Dedifferentiated amniotic fluid mesenchymal stem cell (primary cell): ENCODE measurements around the gene MAP3K10.

ENCODE experiments used
- DNase-seq: peaks from one replicate; pipeline ENCODE4 v3.0.0-alpha.2; 2016; ENCODE audit errors: extremely low spot score

MAP3K10 gene

DNA sequence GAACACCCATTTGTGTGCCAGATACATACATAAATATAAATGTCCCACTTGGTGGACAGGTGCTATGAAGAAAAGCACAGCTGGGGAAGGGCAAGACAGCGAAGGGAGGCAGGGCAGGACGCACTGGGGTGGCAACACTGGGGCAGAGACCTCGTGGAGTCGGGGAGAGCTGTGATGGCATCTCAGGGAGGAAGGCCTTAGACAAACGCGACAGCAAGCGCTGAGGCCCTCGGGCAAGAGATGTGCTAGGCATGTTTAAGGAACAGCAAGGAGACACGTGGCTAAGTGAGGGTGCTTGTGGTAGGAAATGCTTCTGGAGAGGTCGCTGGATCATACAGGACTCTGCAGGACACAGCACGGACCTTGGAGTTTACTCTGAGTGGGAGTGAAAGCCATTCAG is 58.6 kb downstream of the MAP3K10 start:
- DNase-seq = no peak

DNA sequence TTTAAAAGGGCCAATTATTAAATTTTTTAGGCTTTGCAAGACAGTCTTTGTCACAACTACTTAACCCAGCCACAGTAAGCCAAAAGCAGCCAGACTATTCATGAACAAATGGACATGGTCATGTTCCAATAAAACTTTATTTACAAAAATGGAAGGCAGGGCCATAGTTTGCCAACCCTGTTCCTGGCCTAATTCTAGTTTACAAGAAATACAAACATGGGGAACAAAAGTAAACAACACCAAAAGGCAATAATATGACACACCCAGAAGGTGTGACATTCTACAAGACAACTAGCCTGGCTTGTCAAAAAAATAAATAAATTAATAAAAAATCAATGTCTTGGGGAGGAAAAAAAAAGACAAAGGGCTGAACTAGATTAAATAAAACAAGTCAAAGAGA is 60.0 kb downstream of the MAP3K10 start:
- no peak for DNase-seq

DNA sequence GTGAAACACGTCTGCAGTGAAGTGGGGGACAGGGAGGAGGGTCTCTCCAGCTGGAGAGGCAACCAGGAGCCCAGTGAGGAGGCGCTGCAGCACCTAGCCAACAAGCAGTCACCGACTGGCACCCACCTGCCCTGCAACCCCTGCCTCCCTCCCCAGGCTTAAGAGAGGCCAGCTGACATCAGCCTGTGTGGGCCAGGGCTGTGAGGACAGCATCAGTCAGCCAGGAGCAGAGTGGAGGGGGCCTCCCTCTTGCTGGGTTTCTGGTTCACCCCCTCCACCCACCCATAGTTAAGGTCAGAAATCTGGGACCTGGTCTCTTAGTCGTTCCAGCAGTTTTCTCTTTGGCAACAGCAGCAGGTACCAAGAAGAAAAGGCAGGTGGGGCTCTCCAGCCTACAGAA is 60.8 kb downstream of the MAP3K10 start:
- no peak for DNase-seq

DNA sequence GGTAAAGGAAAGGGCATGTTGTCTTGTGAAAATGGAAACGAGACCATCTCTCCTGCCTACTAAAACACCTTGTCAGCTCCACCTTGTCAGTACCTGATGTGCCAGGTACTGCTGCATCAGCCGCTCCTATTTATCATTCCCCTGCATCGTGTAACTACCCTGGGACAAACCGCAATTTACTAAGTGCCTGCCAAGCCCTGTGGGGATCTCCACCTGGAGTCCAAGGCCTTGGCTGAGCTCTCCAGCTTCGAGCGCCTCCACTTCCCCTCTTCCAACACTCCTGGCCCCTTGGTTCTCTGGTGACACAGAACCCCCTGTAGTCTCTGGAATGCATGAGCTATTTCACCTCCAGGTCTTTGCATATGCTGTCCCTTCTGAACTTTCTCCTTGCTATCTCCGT is 61.2 kb downstream of the MAP3K10 start:
- no peak for DNase-seq

DNA sequence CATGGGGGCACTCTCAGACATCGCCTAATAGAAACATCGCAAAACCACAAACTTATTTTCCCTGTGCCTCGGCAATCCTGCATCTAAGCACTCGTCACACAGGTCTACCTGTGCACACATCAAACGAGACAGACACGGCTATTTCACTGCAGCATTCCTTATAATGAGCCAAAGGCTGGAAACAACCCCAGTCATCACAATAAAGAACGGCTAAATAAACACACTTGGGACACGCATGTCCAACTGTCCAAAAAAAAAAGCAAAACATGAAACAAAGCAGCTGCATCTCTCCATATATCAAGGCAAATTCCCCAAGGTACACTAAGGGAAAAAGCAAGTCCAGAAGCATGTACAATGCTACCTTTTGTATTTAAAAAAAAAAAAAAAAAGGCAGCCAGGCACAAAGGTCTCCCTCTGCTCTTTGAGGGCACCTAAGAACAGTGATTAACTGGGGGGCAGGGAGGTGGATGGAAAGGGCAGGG is 62.4 kb downstream of the MAP3K10 start:
- no peak for DNase-seq

DNA sequence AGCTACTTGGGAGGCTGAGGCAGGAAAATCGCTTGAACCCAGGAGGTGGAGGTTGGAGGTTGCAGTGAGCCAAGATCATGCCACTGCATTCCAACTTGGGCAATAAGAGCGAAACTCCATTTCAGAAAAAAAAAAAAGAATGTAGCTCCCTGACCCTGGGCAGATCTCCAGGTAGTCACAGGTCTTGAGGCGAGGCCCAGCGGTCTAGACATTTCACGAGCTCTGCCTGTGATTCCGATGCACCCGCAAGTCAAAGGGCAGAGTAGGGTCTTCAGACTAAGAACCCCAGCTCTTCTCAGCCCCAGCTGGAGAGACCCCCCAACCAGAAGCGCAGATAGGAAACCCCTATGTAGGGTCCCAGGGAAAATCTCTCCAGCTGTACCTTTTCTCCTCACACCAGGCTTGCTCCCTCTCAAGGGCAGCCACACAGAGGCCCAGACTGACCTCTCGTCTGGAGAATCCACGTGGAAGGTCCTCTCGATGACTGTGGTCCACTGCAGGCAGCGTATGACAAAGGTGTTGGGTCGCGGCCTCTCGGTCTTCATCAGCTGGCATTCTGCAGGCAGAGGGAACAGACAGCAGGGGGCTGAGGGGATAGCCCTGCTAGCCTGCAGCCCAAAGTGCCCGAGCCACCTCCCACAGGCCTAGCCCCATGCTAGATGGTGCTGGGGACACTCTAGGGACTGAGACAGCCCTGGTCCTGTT is 63.6 kb downstream of the MAP3K10 start:
- no peak for DNase-seq

DNA sequence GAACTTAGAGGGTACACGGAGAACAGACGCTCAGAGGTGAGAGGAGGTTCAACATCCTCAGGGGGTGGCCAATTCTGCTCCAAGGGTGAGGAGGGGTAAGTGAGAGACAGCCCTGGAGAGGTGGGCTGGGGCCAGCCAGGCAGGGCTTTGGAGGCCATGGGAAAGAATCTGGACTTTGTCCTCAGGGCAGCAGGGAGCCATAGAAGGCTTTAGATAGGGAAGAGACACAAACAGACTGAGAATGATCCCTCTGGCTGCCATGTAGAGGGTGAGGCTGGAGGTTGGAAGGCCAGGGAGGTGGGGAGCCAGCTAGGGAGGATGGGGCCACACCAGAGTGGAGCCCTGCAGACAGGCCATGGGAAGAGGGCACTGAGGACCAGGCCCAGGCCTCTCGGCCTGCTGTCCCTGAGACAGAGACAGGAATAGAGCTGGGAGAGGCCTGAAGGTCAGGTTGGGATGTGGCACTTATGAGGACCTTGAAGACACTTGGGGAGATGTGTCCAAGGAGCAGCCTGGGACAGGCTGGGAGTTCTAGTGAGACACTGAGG is 64.5 kb downstream of the MAP3K10 start:
- DNase-seq = no peak

DNA sequence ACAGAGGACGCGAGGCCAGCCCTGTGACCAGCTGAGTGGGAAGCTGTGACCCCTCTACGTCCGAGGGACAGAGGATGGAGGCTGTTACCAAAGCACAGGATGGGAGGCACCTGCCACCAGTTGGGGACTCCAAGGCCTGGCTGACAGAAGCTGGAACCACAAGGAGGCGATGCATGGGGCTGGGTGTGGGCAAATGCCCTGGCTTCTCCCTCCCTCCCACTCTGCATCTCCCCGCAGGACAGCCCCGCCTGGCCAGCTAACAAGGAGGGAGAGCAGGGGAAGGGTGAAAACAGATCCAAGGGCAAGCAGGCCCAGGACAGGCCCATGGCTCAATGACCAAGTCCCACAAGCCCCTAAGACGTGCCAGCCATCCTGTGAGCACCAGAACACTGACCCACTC is 65.3 kb downstream of the MAP3K10 start:
- DNase-seq = no peak

DNA sequence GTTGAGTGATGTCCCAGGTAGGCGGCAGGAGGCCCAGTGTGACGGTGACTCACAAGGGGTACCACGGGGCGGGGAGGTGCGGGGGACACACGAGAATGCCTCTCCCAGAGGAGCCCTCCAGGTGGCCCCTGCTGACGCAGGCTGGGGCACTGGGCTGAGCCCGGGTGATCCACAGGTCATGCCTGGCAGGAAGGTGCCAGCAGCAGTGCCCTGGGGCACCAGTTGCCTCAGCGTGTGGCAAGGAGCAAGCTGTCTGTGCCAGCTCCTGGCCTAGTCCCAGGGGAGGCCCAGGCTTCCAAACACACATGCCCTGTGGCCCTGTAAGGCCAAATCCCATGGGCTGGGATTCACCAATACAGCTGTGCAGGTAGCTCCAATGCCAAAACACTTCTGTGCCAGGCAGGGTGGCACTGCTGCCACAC is 65.9 kb downstream of the MAP3K10 start:
- no peak for DNase-seq

DNA sequence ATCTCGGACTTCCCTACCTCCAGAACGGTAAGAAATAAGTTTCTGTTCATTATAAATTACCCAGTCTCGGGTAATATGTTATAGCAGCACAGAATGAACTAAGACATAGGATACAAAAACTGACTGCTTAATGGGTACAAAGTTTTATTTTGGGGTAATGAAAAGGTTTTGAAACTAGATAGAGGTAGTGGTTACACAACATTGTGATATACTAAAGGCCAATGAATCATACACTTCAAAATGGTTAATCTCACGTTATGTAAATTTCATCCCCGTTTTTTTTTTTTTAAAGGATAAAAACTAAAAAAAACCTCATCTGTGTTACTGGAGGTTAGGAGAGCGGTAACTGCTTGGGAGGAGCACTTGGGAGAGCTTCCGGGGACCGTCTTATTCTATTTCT is 70.4 kb downstream of the MAP3K10 start:
- DNase-seq = no peak

DNA sequence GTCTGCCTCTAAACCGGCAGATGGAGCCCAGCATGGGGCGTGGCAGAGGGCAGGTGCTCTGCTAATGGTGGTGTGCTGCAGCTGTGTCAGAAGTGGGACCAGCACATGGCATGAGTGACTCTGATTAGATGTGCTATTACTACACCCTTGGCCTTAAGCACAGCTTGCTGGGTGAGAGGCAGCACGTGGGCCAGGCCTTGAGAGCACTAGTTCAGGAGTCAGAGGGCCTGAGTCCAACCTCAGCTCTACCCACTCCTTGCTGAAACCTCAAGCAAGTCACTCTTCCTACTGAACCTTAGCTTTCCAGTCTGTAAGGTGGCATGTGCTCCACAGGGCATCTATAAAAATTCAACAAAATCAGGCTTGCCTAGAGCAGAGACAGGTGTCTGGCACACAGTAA is 71.2 kb downstream of the MAP3K10 start:
- no peak for DNase-seq

DNA sequence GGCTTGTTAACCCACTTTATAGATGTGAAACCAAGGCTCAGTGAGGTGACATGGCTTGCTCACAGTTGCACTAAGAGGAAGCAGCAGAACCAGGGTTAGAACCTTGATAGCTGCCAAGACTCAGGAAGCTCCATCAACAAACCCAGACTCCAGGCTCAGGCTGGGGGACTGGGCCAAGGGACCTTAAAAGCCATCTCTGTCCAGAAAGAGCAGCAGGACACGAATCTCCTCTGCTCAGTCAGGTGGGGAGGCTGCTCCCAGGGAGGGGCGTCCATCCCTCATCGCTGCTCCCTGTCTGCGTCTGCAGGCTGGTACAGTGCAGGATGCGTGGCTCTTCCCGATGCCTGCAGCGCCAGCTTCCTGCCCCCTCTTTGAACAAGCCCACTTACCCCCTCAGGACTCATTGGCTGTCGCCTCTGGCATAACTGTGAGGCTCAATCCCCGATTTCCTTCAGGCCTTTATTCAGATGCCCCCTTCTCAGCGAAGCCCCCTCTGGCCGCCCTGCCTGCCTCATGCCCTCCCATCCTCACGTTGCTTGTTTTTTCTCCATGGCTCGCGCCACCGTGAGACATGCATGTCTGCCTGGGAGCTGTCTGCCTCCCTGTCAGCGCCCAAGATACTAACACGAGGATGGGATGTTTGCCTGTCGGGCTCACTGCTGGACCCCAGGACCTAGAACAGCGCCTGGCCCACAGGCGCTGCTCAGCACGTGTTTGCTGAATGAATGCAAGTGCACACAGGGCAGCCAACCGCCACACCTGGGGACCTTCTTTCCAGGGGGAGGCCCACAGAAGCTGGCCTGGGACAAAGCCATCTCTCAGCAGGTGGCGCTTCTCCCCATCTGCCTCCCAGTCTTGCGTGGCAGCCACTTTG is 72.5 kb downstream of the MAP3K10 start:
- DNase-seq = no peak

DNA sequence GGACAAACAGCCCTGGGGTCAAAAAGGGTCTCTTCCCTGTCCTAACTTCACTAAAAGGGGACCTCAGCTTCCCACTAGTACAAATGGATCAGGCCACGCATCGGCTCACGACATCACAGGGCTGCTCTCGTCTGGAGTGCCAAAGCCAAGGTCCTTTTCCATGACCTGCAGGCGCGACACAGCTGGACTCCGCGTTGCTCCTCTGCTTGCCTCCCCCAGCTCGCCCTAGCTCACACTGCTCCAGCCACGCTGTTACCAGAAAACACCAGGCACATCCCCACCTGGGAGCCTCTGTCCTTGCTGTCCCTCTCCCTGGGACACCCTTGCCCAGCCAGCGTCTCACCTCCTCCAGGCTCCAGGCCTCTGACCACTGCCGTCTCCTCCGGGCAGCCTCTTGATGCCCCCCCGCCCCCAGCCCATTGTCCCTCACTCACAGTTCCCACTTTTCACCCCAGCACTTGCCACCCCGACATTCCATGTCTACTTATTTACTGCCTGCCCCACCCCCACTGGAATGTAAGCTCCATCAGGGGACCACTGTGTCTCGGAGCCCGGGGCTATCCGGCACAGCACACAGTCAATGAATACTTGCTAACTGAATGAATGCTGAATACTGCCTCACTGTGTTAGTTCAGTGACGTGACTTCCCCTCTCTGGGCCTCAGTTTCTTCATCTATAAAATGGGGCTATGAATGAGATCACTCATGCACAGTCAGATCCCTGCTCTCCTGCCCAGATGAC is 73.3 kb downstream of the MAP3K10 start:
- no peak for DNase-seq
